Chondrocyte (in vitro differentiated cells): ENCODE results near the gene GPSM3. TPM values are rescaled to one million over a fixed set of nuclear protein-coding genes. Genes with fewer than 3 reads are reported as not detected.

Experiments
- DNase-seq: peaks from one replicate; pipeline ENCODE4 v3.0.0; 2021; ENCODE audit warnings: mixed read lengths, low spot score
- H3K27ac Mint-ChIP-seq: one replicate; pipeline ENCODE4 v1.8.0; 2021; ENCODE audit warnings: mild to moderate bottlenecking, moderate library complexity, mixed read lengths; ENCODE audit not compliant: unreplicated experiment
- H3K27me3 Mint-ChIP-seq: 2 replicates; pipeline ENCODE4 v1.8.0; 2021; ENCODE audit warnings: low read depth, mixed read lengths
- H3K36me3 Mint-ChIP-seq: 2 replicates; pipeline ENCODE4 v1.8.0; 2021; ENCODE audit warnings: low read depth, mixed read lengths
- H3K4me1 Mint-ChIP-seq: 2 replicates; pipeline ENCODE4 v1.8.0; 2021; ENCODE audit warnings: low read depth, mild to moderate bottlenecking, mixed read lengths
- H3K4me3 Mint-ChIP-seq: one replicate; pipeline ENCODE4 v1.8.0; 2021; ENCODE audit warnings: mild to moderate bottlenecking, moderate library complexity, mixed read lengths; ENCODE audit not compliant: unreplicated experiment
- H3K9me3 Mint-ChIP-seq: 2 replicates; pipeline ENCODE4 v1.8.0; 2021; ENCODE audit warnings: low read depth, mixed read lengths
- total RNA-seq: library from RNA; stranded (reverse); gene quantifications from 3 replicates; pipeline ENCODE4 v1.2.1, GENCODE V29; 2021
- TF ChIP-seq, protein P1 (sequence below): fragments of 200-600 bp; sonication (generic); IDR thresholded peaks from 2 replicates; pipeline ENCODE4 v1.5.0; 2021; ENCODE audit warnings: antibody characterized with exemption, mild to moderate bottlenecking, moderate library complexity

The GPSM3 gene
- total RNA-seq, 1 donor from 2014 or later: 5.6 TPM

DNA sequence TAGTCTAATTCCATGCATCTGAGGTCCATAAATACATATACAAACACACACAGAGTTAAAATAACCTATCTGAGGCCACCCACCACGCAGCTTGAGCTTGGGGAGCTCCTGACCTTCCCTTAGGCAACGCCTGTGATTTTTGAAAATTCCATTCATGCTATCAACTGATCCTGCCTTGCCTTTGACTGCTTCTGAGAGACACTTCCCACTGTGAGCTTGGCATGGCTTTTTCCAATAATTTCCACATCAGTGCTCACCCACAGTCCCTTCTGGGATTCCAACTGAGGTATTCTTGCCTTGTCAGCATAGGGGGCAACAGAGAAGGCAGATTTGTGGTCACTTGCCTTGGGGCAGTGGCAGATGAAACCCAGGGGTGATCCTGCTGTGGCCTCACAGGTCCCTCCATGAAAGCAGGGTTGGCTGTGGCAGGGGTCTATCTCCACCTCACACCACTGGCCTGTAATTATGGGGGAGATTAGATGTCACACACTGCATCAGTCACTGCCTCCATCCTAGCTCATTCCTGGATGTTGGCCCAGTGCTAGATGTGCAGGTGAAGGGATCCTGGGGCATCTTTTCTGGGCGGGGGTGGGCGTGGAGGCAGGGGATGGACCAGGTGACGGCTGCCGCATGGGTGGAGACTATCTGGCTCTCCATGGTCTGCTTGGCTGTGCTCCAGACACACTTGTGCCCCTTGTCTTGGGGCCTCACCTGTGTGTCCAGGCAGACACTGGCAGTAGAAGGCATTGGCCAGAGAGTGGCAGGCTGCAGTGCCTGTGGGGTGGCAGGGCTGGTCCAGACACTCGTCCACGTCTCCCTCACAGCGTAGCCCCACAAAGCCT lies 11.2 kb upstream of the GPSM3 start:
- Mint-ChIP-seq H3K27ac (no peak overlapping the region), H3K9me3 (peaks cover 6% of the 10 kb centered on the region), H3K36me3 (no peaks in the 10 kb centered on the region), H3K27me3 (peaks cover 11% of the 10 kb centered on the region), H3K4me3 (no peak overlapping the region), H3K4me1 (peaks cover 7% of the 10 kb centered on the region)
- no peak for DNase-seq
- TF ChIP-seq, protein P1, sequence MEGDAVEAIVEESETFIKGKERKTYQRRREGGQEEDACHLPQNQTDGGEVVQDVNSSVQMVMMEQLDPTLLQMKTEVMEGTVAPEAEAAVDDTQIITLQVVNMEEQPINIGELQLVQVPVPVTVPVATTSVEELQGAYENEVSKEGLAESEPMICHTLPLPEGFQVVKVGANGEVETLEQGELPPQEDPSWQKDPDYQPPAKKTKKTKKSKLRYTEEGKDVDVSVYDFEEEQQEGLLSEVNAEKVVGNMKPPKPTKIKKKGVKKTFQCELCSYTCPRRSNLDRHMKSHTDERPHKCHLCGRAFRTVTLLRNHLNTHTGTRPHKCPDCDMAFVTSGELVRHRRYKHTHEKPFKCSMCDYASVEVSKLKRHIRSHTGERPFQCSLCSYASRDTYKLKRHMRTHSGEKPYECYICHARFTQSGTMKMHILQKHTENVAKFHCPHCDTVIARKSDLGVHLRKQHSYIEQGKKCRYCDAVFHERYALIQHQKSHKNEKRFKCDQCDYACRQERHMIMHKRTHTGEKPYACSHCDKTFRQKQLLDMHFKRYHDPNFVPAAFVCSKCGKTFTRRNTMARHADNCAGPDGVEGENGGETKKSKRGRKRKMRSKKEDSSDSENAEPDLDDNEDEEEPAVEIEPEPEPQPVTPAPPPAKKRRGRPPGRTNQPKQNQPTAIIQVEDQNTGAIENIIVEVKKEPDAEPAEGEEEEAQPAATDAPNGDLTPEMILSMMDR: no peak

DNA sequence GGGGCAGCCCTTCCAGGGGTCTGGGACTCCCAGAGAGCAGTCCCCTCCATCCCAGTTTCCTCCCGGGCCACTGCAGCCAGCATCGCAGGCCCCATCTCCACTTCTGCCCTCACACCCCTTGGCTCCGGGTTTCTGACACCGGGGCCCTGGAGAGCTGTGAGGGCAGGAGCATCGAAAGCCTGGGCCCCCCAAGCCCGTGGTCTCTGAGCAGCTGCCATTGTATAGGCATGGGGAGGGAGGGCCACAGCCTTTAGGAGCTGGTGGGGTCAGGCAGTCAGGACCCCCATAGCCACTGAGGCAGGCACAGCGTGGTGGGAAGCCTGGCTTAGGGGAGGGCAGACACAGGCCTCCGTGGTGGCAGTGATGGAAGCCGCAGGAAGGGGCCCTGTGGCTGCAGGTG lies 9.7 kb upstream of the GPSM3 start:
- no peak overlapping the region for H3K27ac Mint-ChIP-seq
- H3K4me3 Mint-ChIP-seq: no peak overlapping the region
- TF ChIP-seq, protein P1: no peak
- H3K4me1 Mint-ChIP-seq: peaks cover 7% of the 10 kb centered on the region
- peaks cover 6% of the 10 kb centered on the region for H3K27me3 Mint-ChIP-seq
- peaks cover 6% of the 10 kb centered on the region for H3K9me3 Mint-ChIP-seq
- H3K36me3 Mint-ChIP-seq: no peaks in the 10 kb centered on the region
- DNase-seq: no peak

DNA sequence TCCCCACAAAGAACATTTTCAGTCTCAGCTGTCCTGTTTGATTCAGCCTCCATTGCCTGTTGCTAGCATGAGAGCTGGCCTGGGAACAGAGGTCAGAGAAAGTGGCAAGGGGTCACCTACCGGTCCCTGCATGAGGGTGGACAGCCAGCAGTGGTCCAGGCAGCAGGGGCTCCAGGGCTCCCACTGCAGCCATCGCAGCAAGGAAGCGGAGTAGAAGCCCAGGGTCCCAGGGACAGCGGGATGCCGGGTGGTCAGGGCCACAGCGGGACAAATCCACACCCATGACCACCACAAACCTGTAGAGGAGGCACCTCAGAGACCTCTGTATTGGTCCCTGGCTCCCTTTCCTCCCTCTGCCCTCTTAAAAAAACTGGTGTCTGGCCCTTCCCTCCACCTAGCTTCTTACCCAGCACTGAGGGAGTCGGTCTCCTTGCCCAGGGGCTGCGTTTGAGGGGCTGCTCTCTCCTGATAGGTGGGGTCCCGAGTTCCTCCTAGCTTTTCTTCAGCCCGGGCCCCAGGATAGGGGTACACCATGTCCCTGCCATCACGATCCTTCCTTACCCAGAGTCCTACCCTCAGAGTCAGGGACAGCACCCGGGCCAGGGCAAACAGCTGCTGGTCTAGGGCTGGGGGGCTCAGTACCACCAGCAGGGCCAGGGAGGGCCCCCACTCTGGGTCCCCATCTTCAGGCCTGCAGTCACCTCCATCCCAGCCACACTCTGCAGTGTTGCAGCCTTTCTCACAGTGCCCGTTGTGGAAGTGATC lies 8.4 kb upstream of the GPSM3 start:
- Mint-ChIP-seq H3K9me3 (no peaks in the 10 kb centered on the region), H3K36me3 (no peaks in the 10 kb centered on the region), H3K4me3 (no peak overlapping the region), H3K27ac (no peak overlapping the region), H3K27me3 (peaks cover 6% of the 10 kb centered on the region), H3K4me1 (peaks cover 17% of the 10 kb centered on the region)
- DNase-seq: no peak
- TF ChIP-seq, protein P1: no peak

DNA sequence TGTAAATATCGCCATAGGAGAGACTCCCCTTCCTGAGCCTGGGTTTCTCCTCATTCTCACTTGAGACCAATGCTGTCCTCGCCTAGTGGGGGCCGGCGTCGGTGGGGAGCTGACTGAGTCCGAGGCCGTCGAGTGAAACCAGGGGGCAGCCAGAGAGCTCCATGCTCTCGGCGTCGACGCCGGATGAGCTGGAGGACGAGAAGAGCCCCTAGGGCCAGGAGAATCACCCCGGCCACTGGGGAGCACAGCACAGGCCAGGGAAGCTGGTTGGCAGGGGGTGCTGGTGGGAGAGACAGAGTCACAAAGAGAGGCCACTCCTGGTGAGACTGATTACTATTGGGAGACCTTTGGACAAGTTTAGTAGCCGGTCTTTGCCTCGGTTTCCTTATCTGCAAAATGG lies 6.4 kb upstream of the GPSM3 start:
- TF ChIP-seq, protein P1: no peak
- no peak for DNase-seq
- no peaks in the 10 kb centered on the region for H3K27me3 Mint-ChIP-seq
- no peak overlapping the region for H3K27ac Mint-ChIP-seq
- H3K36me3 Mint-ChIP-seq: no peaks in the 10 kb centered on the region
- H3K4me1 Mint-ChIP-seq: peaks cover 27% of the 10 kb centered on the region
- H3K4me3 Mint-ChIP-seq: no peak overlapping the region
- H3K9me3 Mint-ChIP-seq: no peaks in the 10 kb centered on the region

DNA sequence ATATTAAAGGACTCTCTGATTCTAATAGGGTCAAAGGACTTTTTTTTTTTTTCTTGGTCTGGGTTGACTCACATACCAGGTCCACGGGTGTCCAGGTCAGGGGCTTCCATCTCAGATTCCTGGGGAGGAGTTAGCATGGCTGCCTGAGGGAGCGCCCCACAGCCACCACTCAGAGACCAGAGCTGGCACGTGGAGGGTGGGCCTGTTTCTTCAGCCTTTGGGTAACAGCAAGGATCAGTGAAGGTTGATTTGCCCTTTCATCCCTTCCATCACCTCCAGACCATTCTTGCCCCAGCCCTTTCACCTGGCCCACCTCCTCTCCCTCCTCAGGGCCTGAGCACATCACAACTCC lies 5.9 kb upstream of the GPSM3 start:
- TF ChIP-seq, protein P1: no peak
- H3K27me3 Mint-ChIP-seq: no peaks in the 10 kb centered on the region
- H3K4me1 Mint-ChIP-seq: peaks cover 23% of the 10 kb centered on the region
- H3K27ac Mint-ChIP-seq: no peak overlapping the region
- no peaks in the 10 kb centered on the region for H3K9me3 Mint-ChIP-seq
- H3K36me3 Mint-ChIP-seq: no peaks in the 10 kb centered on the region
- no peak for DNase-seq
- H3K4me3 Mint-ChIP-seq: no peak overlapping the region
